Raji (cell line): ENCODE results near the gene EFS.
A peak's percentile ranks its signal among the peaks of the same experiment; 100 is the strongest.

Experiments used
- POLR2A ChIP-seq: IDR thresholded peaks from 2 replicates; pipeline ENCODE4 v1.6.1; 2011; ENCODE audit warnings: low read depth, low read length, control low read depth; ENCODE audit not compliant: insufficient read depth

Gene EFS

DNA sequence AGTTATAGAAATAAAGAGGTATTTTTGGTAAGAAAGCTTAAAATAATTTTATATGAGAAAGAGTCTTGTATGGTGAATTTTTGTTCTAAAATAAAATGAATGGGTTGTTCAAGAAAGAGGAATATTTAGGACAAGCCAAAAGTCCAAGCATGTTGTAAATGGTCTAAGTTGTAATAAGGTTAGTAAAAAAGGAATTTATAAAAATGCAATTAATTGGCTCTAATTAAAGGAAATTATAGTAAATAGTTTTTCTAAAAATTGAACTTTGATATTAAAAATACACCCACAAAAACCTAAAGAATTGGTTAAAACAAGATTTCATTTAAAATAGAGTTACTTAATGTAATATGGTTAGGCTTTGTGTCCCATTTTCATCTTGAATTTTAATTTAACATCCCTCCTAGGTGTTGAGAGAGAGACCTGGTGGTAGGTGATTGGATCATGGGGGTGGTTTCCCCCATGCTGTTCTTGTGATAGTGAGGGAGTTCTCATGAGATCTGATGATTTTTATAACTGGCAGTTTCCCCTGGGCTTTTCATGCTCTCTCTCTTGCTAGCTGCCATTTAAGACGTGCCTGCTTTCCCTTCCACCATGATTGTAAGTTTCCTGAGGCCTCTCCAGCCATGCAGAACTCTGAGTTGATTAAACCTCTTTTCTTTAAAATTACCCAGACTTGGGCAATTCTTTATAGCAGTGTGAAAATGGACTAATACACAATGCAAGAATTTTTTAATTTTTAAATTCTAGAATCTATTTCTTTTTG, 25.3 kb downstream of the EFS start:
- no peak for TF ChIP-seq POLR2A

DNA sequence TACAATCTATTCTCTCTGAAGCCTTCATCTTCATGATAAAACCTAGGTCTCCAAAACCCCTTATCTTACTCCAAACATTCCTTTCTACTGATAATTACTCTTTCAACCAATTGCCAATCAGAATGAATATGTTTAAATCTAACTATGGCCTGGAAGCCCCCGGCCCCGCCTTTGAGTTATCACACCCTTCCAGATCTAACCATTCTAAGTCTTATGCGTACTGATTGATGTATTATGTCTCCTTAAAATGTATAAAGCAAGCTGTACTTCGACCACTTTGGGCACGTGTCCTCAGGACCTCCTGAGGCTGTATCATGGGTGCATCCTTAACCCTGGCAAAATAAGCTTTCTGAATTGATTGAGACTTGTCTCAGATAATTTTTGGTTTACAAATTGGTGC, 29.3 kb downstream of the EFS start:
- no peak for TF ChIP-seq POLR2A

DNA sequence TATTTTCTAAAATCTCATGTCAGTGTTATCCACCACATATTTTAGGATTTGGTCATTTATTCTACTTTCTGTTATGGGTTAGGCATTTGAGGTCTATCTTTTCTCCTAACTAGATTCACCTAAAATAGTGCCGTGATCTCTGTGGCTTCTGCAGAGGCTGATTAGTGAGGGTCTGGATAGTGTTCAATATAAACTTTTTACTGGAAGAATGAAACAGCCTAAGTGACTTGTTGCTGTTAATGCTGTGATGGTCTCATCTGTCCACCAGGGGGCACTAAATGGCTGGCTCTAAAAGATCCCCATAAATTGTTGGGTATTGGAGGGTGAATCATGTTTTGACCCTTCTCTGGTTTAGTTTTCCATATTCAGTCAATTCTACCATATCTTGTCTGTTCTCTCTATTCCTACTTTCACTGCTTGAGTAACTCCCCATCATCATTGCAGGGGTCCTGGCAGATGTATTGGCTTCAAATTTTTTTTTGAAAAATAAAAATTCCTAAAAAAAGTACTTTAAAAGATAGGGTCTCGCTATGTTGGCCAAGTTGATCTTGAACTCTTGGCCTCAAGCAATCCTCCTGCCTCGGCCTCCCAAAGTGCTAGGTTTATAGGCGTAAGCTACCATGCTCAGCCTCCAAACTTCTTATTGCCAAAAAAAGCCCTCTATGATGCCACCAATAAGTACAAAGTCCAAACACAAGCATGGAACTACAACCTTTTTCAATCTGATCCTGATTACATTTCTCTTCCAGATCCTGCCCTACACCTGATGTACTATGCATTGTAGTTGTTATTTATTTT, 36.8 kb downstream of the EFS start:
- no peak for TF ChIP-seq POLR2A

DNA sequence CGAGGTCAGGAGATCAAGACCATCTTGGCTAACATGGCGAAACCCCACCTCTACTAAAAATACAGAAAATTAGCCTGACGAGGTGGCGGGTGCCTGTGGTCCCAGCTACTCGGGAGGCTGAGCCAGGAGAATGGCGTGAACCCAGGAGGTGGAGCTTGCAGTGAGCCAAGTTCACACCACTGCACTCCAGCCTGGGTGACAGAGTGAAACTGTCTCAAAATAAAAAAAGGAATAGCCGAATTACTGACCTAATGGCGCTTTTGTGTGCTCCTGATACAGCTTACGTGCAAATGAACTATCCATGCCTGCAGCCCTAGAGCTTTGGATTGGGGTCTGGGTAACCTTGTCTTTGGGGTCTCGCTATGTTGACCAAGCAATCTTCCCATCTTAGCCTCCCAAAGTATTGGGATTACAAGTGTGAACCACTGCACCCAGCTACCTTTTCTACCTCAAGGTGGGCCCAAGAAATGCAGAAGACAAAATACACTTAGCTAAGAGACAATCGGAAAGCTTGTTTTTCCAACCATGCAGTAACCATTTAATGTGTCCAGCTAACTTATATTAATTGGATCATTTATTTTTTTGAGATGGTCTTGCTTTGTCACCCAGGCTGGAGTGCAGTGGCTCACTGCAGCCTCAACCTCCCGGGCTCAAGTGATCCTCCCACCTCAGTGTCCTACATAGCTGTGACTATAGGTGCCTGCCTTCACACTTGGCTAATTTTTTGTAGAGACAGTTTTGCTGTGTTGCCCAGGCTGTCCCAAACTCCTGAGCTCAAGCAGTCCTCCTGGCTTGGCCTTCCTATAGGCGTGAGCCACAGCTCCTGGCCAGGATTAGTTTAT, 38.3 kb downstream of the EFS start:
- TF ChIP-seq POLR2A = peak; percentile 33; the same call in 1 of the 2 replicates

DNA sequence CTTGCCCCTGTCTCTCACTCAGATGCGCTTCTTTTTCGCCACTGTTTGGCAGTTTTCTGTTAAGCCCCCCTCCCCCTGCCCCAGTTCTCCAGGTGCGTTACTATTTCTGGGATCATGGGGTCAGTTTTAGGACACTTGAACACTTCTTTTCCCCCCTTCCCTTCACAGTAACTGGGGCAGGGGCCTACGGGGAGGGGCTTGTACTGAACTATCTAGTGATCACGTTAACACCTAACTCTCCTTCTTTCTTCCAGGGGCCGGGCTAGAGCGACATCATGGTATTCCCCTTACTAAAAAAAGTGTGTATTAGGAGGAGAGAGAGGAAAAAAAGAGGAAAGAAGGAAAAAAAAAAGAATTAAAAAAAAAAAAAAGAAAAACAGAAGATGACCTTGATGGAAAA, 40.0 kb downstream of the EFS start:
- no peak for TF ChIP-seq POLR2A

- TF ChIP-seq POLR2A = no peak
Measured at GRCh38 chr14:23324455-23324846, 40.5 kb downstream of the EFS start.

DNA sequence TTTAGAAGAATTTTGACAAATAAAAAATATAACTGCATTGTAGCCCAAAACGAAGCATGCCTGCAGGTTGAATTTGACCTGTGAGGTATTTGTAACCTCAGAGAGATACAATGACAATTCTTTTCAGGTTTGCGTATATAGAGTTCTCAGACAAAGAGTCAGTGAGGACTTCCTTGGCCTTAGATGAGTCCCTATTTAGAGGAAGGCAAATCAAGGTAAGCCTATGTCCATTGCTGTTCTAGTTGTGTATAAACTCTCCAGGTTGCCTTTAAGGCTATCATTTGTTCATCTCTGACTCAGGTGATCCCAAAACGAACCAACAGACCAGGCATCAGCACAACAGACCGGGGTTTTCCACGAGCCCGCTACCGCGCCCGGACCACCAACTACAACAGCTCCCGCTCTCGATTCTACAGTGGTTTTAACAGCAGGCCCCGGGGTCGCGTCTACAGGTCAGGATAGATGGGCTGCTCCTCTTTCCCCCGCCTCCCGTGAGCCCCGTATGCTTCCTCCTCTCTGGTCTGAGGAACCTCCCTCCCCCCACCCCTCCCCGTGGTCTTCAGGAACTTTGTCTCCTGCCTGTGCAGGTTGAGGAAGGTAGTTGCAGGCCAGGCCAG, 41.0 kb downstream of the EFS start:
- TF ChIP-seq POLR2A = no peak

- TF ChIP-seq POLR2A = no peak
Measured at GRCh38 chr14:23322568-23323517, 42.1 kb downstream of the EFS start.

- no peak; the same call in 1 of the 2 replicates for TF ChIP-seq POLR2A
Measured at GRCh38 chr14:23321572-23322547, 43.1 kb downstream of the EFS start.

DNA sequence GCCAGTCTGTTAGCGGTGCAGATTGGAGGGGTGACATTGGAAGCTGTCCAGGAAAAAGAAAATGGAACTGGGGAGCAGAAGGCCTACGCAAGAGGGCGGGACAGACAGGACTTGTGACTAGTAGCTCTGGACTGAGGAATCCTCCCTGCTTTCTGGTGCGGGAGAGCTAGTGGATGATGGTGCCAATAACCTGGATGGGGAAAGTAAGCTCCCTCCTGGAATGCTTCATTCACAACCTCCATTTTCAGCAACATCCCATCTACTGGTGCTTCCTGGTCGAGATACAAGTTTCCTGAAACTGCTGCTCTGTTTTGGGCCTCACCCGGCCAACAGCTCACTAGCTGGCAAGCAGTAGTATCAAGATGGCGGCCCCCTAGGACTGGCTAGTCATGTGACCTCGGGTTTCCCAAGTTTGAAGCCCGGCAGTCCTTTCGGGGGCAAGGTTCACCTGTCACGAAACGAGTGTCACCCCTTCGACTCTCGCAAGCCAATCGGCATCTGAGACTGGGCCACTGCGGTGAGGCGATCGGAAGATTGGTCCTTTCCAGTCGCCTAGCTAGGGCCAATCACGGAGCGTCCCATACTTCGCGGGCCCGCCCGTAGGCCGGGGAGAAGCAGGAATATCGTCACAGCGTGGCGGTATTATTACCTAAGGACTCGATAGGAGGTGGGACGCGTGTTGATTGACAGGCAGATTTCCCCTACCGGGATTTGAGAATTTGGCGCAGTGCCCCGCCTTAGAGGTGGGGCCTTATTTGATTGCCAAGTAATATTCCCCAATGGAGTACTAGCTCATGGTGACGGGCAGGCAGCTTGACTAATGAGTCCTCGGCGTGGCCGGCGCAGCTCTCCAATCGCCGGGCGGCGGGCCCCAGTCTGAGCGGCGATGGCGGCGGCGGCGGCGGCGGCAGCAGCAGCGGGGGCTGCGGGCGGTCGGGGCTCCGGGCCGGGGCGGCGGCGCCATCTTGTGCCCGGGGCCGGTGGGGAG, 44.1 kb downstream of the EFS start, which contains the start of gene PABPN1:
Gene PABPN1 (plus strand): TSS at position 874 of the 988 bp plus-strand sequence. CDS start 13 bp downstream, at position 887.
- peak; percentile 67; the same call in 1 of the 2 replicates for TF ChIP-seq POLR2A

DNA sequence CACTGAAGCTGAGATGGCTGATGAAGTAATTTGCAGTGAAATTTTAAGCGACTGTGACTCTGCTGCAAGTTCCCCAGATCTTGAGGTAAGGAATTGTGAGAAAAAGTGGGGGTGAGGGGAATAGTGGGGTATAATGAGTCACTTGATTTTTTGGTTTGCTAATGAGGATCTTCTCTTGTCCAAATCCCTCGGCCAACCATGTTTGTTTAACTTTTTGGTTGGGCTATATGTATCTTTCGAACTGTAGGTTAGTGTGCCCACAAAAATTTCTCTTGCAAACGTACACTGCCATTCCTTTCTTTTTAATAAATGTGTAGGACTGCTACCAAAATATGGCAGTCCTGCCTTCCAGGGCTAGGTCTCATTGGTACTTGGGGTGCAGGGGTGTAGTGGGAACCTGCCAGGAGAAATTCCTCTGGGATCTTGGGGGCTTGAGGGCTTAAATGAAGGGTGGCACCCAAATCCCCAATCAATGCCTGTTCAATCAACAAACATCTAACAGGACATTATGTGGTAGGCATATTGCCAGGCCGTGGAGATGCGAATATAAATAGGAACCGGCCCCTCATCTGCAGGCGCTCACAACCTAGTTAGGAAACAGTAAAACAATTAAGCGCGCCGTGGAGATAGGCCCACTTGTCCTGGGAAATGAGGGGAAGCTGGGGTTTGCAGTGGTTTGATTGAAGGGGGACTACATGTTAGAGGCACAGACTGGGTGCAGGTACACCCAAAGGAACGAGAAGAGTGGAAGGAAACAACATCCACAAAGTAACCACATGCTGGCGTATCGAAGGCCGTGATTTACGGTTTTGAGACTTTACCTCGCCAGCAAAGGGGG, 45.0 kb downstream of the EFS start:
- no peak for TF ChIP-seq POLR2A

DNA sequence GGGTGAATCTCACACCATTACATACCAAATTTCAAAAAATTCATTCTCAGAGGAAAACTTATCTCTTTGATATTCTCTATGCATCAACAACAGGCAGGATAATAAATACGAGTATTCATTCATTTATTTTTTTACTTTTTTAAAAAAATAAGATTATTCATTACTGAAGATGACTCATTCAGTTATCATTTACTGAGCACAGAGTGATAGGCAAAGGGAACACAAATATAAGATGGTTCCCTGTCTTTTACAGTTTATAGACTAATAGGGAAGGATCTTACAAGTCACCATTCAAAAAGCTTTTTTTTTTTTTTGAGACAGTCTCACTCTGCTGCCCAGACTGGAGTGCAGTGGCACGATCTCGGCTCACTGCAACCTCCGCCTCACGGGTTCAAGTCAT, 48.7 kb downstream of the EFS start:
- TF ChIP-seq POLR2A = no peak
